Neural cell (in vitro differentiated cells): ENCODE measurements around the gene ENPP7. TPM values are rescaled to one million over a fixed set of nuclear protein-coding genes. Genes with fewer than 3 reads are reported as not detected.

Experiments
- H2AFZ ChIP-seq: fragments of 200-600, 300-800 bp; sonication (generic), shearing (Covaris generic); 2 replicates; pipeline ENCODE4 v1.6.0; 2014; ENCODE audit warnings: low read depth, mild to moderate bottlenecking, antibody characterized with exemption, low read length, moderate library complexity
- H3F3A ChIP-seq: fragments of 200-600 bp; shearing (Covaris generic); 2 replicates; pipeline ENCODE4 v1.6.1; 2016; ENCODE audit warnings: mild to moderate bottlenecking, moderate library complexity, mixed read lengths, antibody characterized with exemption, low read length; ENCODE audit not compliant: insufficient read depth, poor library complexity, severe bottlenecking
- H3K27ac ChIP-seq: fragments of 200-600, 300-800 bp; sonication (generic), shearing (Covaris generic); 2 replicates; pipeline ENCODE4 v1.5.1; 2014; ENCODE audit warnings: mild to moderate bottlenecking, low read length, moderate library complexity
- H3K27me3 ChIP-seq: fragments of 300-800, 200-600 bp; sonication (generic), shearing (Covaris generic); 2 replicates; pipeline ENCODE4 v1.6.0; 2014; ENCODE audit warnings: mild to moderate bottlenecking, low read depth, low read length, moderate library complexity; ENCODE audit not compliant: insufficient read depth
- H3K36me3 ChIP-seq: fragments of 300-800, 200-600 bp; sonication (generic), shearing (Covaris generic); 2 replicates; pipeline ENCODE4 v1.5.1; 2014; ENCODE audit warnings: mild to moderate bottlenecking, antibody characterized with exemption, low read length, moderate library complexity; ENCODE audit not compliant: insufficient read depth
- H3K4me2 ChIP-seq: fragments of 300-800, 200-600 bp; sonication (generic), shearing (Covaris generic); 2 replicates; pipeline ENCODE4 v1.6.0; 2014; ENCODE audit warnings: mild to moderate bottlenecking, low read length
- H3K4me3 ChIP-seq: fragments of 300-800, 200-600 bp; sonication (generic), shearing (Covaris generic); 2 replicates; pipeline ENCODE4 v1.5.1; 2014; ENCODE audit warnings: mild to moderate bottlenecking, low read length, moderate library complexity
- H3K79me2 ChIP-seq: fragments of 200-600 bp; shearing (Covaris generic); replicated peaks from 2 replicates; pipeline ENCODE4 v1.6.0; 2014; ENCODE audit warnings: mild to moderate bottlenecking, low read length, moderate library complexity; ENCODE audit not compliant: insufficient read depth
- H3K9ac ChIP-seq: fragments of 300-800, 200-600 bp; sonication (generic), shearing (Covaris generic); 2 replicates; pipeline ENCODE4 v1.6.1; 2016; ENCODE audit warnings: mild to moderate bottlenecking, low read length, mixed read lengths
- H3K9me2 ChIP-seq: fragments of 200-600 bp; shearing (Covaris generic); 2 replicates; pipeline ENCODE4 v1.6.1; 2016; ENCODE audit warnings: mild to moderate bottlenecking, low read length, mixed read lengths; ENCODE audit not compliant: insufficient read depth
- H3K9me3 ChIP-seq: fragments of 200-600, 300-800 bp; sonication (generic), shearing (Covaris generic); 2 replicates; pipeline ENCODE4 v1.6.1; 2016; ENCODE audit warnings: mild to moderate bottlenecking, mixed run types, low read length, moderate library complexity, mixed read lengths
- H4K20me1 ChIP-seq: fragments of 200-600 bp; shearing (Covaris generic); 2 replicates; pipeline ENCODE4 v1.6.1; 2016; ENCODE audit warnings: mild to moderate bottlenecking, mixed run types; ENCODE audit not compliant: insufficient read depth
- CTCF ChIP-seq: fragments of 450-650 bp; IDR thresholded peaks from 2 replicates; pipeline ENCODE4 v1.5.1; 2014; ENCODE audit warnings: antibody characterized with exemption, mild to moderate bottlenecking, moderate library complexity; ENCODE audit not compliant: poor library complexity, severe bottlenecking
- EP300 ChIP-seq: fragments of 450-650 bp; conservative IDR thresholded peaks from 2 replicates; pipeline ENCODE4 v1.6.1; 2014; ENCODE audit warnings: antibody characterized with exemption, mild to moderate bottlenecking, moderate library complexity; ENCODE audit not compliant: poor library complexity, severe bottlenecking
- EZH2 ChIP-seq: fragments of 200-600, 300-800 bp; shearing (Covaris generic), sonication (generic); IDR thresholded peaks from 2 replicates; pipeline ENCODE4 v1.6.1; 2014; ENCODE audit warnings: antibody characterized with exemption, low read length, borderline replicate concordance, mild to moderate bottlenecking; ENCODE audit not compliant: insufficient read depth, poor library complexity, severe bottlenecking
- MXI1 ChIP-seq: fragments of 450-650 bp; conservative IDR thresholded peaks from 2 replicates; pipeline ENCODE4 v1.6.1; 2014; ENCODE audit warnings: antibody characterized with exemption, mild to moderate bottlenecking; ENCODE audit not compliant: poor library complexity, severe bottlenecking
- POLR2AphosphoS5 ChIP-seq: IDR thresholded peaks from 2 replicates; pipeline ENCODE4 v1.6.1; 2012
- RAD21 ChIP-seq: fragments of 450-650 bp; conservative IDR thresholded peaks from 2 replicates; pipeline ENCODE4 v1.6.1; 2014; ENCODE audit warnings: antibody characterized with exemption, mild to moderate bottlenecking, moderate library complexity
- REST ChIP-seq: IDR thresholded peaks from 2 replicates; pipeline ENCODE4 v1.6.1; 2012; ENCODE audit warnings: borderline replicate concordance
- SMC3 ChIP-seq: fragments of 450-650 bp; conservative IDR thresholded peaks from 2 replicates; pipeline ENCODE4 v1.6.1; 2014; ENCODE audit warnings: antibody characterized with exemption, mild to moderate bottlenecking, moderate library complexity; ENCODE audit not compliant: poor library complexity
- TAF1 ChIP-seq: IDR thresholded peaks from 2 replicates; pipeline ENCODE4 v1.6.1; 2012; ENCODE audit warnings: low read depth
- polyA plus RNA-seq: library from polyadenylated mRNA; depleted of rRNA; stranded (reverse); fragments of >200 nt; gene quantifications from 2 replicates; pipeline ENCODE4 v1.2.3, GENCODE V29; 2014

ENPP7 gene
- polyA plus RNA-seq, 1 donor from 2014 or later = not detected

GRCh38 chr17:79786930-79787643 lies 56.3 kb downstream of the ENPP7 start (continued):
- TF ChIP-seq CTCF = no peak

- H3K27ac ChIP-seq = no peak overlapping the region
- peaks cover 47% of the 10 kb centered on the region for H3K27me3 ChIP-seq
- H4K20me1 ChIP-seq = peaks cover 14% of the 10 kb centered on the region
- peaks cover 4% of the 10 kb centered on the region for H3K79me2 ChIP-seq
- H3F3A ChIP-seq = peaks cover 9% of the 10 kb centered on the region
- no peaks in the 10 kb centered on the region for H3K9me3 ChIP-seq
- H3K9me2 ChIP-seq = no peaks in the 10 kb centered on the region
- H3K4me3 ChIP-seq = no peak overlapping the region
- no peaks in the 10 kb centered on the region for H3K36me3 ChIP-seq
- no peak overlapping the region for H2AFZ ChIP-seq
- H3K4me2 ChIP-seq = no peak overlapping the region
- no peak overlapping the region for H3K9ac ChIP-seq
- no peak for TF ChIP-seq TAF1
- no peak for TF ChIP-seq EZH2
Observed at GRCh38 chr17:79788455-79788854, 57.7 kb downstream of the ENPP7 start.

- Histone ChIP-seq H3K4me2 (no peak overlapping the region), H4K20me1 (peaks cover 20% of the 10 kb centered on the region), H3K27ac (no peak overlapping the region), H3K27me3 (peaks cover 55% of the 10 kb centered on the region), H3K9me3 (no peaks in the 10 kb centered on the region), H3K79me2 (peaks cover 12% of the 10 kb centered on the region), H3K9me2 (no peaks in the 10 kb centered on the region), H3F3A (peaks cover 9% of the 10 kb centered on the region), H2AFZ (no peak overlapping the region), H3K36me3 (no peaks in the 10 kb centered on the region), H3K9ac (peak overlapping the region; percentile 14), H3K4me3 (peak overlapping the region; percentile 35)
- TF ChIP-seq RAD21 (no peak), EZH2 (no peak), TAF1 (no peak), REST (no peak), POLR2AphosphoS5 (no peak), CTCF (no peak), SMC3 (no peak), EP300 (no peak), MXI1 (no peak)
Observed at GRCh38 chr17:79788989-79789942, 58.5 kb downstream of the ENPP7 start.
